ENCODE results near the gene TMIGD1.

Gene TMIGD1

GRCh38 chr17:30290077-30290476, 43.8 kb downstream of the TMIGD1 start:
- DNase-seq (ENCODE audit: low spot score), result no peak

GRCh38 chr17:30279156-30279555, 54.7 kb downstream of the TMIGD1 start:
- no peak for DNase-seq (ENCODE audit: low spot score)

GRCh38 chr17:30278032-30278431, 55.8 kb downstream of the TMIGD1 start:
- no peak for DNase-seq (ENCODE audit: low spot score)

- no peak for DNase-seq (ENCODE audit: low spot score)
Measured at GRCh38 chr17:30275911-30276310, 57.9 kb downstream of the TMIGD1 start.

- DNase-seq (ENCODE audit: low spot score), result no peak
Measured at GRCh38 chr17:30274887-30275286, 59.0 kb downstream of the TMIGD1 start.

- DNase-seq (ENCODE audit: low spot score), result no peak
Measured at GRCh38 chr17:30273373-30273772, 60.5 kb downstream of the TMIGD1 start.

GRCh38 chr17:30271102-30271501, 62.8 kb downstream of the TMIGD1 start:
- no peak for DNase-seq (ENCODE audit: low spot score)

- no peak for DNase-seq (ENCODE audit: low spot score)
Measured at GRCh38 chr17:30267625-30268024, 66.2 kb downstream of the TMIGD1 start.

All from hepatic stellate cell (primary cell).